GM12865 (cell line): ENCODE measurements around the gene TMEM179.
"Not testable (repeated sequence)": the region's sequence is repeated elsewhere in the genome, so short reads cannot be mapped to it uniquely, and the experiment has no call there.

ENCODE experiments used
- DNase-seq: peaks from one replicate; pipeline ENCODE4 v3.0.0; 2010; ENCODE audit warnings: low read depth
- H3K4me3 ChIP-seq: 2 replicates; pipeline ENCODE4 v1.5.1; 2011; ENCODE audit warnings: mild to moderate bottlenecking, low read depth, low read length, control low read depth
- TF ChIP-seq, protein P1 (sequence below): IDR thresholded peaks from 2 replicates; pipeline ENCODE4 v1.5.1; 2011; ENCODE audit warnings: low read length, control low read depth, low read depth, inconsistent platforms; ENCODE audit not compliant: insufficient read depth; ENCODE audit errors: missing control alignments

Gene TMEM179

GRCh38 chr14:104637546-104638003 lies 33.0 kb upstream of the TMEM179 start:
- TF ChIP-seq, protein P1, sequence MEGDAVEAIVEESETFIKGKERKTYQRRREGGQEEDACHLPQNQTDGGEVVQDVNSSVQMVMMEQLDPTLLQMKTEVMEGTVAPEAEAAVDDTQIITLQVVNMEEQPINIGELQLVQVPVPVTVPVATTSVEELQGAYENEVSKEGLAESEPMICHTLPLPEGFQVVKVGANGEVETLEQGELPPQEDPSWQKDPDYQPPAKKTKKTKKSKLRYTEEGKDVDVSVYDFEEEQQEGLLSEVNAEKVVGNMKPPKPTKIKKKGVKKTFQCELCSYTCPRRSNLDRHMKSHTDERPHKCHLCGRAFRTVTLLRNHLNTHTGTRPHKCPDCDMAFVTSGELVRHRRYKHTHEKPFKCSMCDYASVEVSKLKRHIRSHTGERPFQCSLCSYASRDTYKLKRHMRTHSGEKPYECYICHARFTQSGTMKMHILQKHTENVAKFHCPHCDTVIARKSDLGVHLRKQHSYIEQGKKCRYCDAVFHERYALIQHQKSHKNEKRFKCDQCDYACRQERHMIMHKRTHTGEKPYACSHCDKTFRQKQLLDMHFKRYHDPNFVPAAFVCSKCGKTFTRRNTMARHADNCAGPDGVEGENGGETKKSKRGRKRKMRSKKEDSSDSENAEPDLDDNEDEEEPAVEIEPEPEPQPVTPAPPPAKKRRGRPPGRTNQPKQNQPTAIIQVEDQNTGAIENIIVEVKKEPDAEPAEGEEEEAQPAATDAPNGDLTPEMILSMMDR, result no peak
- no peak overlapping the region for H3K4me3 ChIP-seq
- no peak for DNase-seq

GRCh38 chr14:104636846-104637545 lies 32.4 kb upstream of the TMEM179 start:
- H3K4me3 ChIP-seq, result not testable (repeated sequence)

GRCh38 chr14:104636131-104636530 lies 31.6 kb upstream of the TMEM179 start:
- no peak overlapping the region for H3K4me3 ChIP-seq
- TF ChIP-seq, protein P1, result no peak
- no peak for DNase-seq

More at GRCh38 chr14:104636846-104637545, 32.4 kb upstream of the TMEM179 start:
- not testable (repeated sequence) for DNase-seq

DNA sequence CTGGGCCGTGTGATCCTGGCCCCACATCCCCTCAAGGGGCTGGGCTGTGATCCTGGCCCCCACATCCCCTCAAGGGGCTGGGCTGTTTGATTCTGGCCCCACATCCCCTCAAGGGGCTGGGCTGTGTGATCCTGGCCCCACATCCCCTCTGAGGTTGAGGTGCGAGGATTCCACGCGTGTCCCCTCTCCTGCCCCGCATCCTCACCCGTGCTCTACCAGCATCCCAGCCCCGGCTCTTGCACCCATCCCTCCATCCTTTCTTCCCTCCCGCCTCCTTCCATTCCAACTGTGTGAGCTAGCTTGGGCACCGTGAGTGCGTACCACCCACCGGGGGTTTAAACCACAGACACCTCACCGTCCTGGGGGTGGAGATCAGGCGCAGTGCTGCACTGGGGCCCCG lies 31.1 kb upstream of the TMEM179 start:
- no peak overlapping the region for H3K4me3 ChIP-seq
- TF ChIP-seq, protein P1, result no peak
- DNase-seq, result no peak

GRCh38 chr14:104634886-104635570 lies 30.5 kb upstream of the TMEM179 start:
- TF ChIP-seq, protein P1, result no peak

GRCh38 chr14:104634138-104634760 lies 29.7 kb upstream of the TMEM179 start:
- DNase-seq, result no peak
- TF ChIP-seq, protein P1, result no peak
- no peak overlapping the region for H3K4me3 ChIP-seq

More at GRCh38 chr14:104634886-104635570, 30.5 kb upstream of the TMEM179 start:
- no peak overlapping the region for H3K4me3 ChIP-seq
- no peak for DNase-seq
